PFSK-1 (cell line): ENCODE measurements around the gene SLC24A3.

Experiments used
- POLR2AphosphoS5 ChIP-seq: IDR thresholded peaks from 2 replicates; pipeline ENCODE4 v1.6.1; 2012; ENCODE audit warnings: low read depth, mild to moderate bottlenecking, control low read depth, low read length, moderate library complexity
- TAF1 ChIP-seq: IDR thresholded peaks from 2 replicates; pipeline ENCODE4 v1.6.1; 2012; ENCODE audit warnings: low read length, control low read depth, borderline replicate concordance; ENCODE audit not compliant: insufficient read depth

- TF ChIP-seq POLR2AphosphoS5 (no peak), TAF1 (no peak)
These were observed 56.0 kb downstream of the SLC24A3 start for GRCh38 chr20:19268426-19268825.
